ENCODE data around the gene DISC1. TPM values are rescaled to one million over a fixed set of nuclear protein-coding genes. Genes with fewer than 3 reads are reported as not detected.

DISC1 gene
- total and polyA plus RNA-seq, 2 donors (not counting 1 experiment from before 2014, with no cell fraction given), result 2.0 to 4.3 TPM

DNA sequence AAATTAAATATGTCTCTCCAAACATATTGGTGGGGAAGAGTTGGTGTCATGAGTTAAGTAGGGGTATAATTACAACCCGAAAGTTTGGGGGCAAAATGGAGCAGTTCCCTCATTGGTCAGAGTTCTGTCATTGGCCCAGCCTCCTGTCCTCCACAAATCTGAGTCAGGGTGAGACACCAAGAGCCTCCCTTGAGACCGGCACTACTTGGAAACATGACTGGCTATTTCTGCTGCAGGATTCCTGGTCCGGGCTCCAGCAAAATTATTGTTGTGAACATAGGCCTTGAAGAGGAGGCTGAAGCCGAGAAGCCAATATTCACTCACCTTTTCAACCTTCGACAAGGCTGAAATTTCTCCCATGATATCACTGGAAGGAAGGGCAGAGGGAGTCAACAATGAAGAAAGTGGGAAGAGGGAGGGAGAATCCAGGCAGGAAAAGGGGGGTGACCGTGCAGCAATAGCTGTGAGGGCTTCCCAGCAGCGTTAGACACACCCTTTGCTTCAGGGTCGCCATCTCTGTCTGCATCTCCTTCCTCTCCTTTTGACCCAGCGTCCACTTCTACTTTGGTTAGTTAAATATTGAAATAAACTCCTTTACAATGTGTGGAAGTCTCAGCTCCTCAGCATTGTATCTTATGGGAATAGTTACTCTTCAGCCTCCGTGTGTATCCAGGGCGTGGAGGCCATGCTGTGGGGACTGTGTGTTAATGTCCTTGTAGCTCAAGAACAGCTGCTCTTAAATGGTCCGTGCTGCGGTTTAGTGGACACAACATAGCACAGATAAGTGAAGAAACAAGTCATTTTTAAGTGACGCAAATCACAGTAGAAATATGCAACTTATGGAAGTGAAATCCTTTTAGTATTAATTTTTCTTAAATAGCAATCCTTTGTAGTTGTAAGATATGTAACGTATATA, 307.4 kb downstream of the DISC1 start:
- Histone ChIP-seq H2AFZ (ENCODE audit: low read length) (no peak overlapping the region), H3K4me3 (replicated peaks in 1 of 4; ENCODE audit: control extremely low read depth in 1 of 4, insufficient read depth in 1 of 4, low read depth in 3 of 4, low read length in 4 of 4) (no peak overlapping the region), H3K27ac (ENCODE audit: insufficient read depth, low read length) (no peak overlapping the region), H4K20me1 (ENCODE audit: control insufficient read depth, extremely low read depth, insufficient read depth, low read length) (no peaks in the 10 kb centered on the region), H3K9me3 (ENCODE audit: control insufficient read depth, insufficient read depth, low read depth, low read length) (no peaks in the 10 kb centered on the region), H3K9ac (ENCODE audit: insufficient read depth, low read length) (no peak overlapping the region), H3K79me2 (ENCODE audit: control insufficient read depth, insufficient read depth, low read length) (no peaks in the 10 kb centered on the region), H3K4me1 (ENCODE audit: control insufficient read depth, extremely low read depth, insufficient read depth, low read length) (no peaks in the 10 kb centered on the region), H3K36me3 (ENCODE audit: control insufficient read depth, insufficient read depth, low read length) (no peaks in the 10 kb centered on the region), H3K4me2 (ENCODE audit: extremely low read depth, insufficient read depth, low read length) (no peak overlapping the region), H3K27me3 (ENCODE audit: control insufficient read depth, insufficient read depth, low read length) (no peaks in the 10 kb centered on the region)
- no peak for TF ChIP-seq EZH2 (IDR thresholded peaks at IDR 0.05; ENCODE audit: low read length, missing control alignments)
- TF ChIP-seq, protein P1, sequence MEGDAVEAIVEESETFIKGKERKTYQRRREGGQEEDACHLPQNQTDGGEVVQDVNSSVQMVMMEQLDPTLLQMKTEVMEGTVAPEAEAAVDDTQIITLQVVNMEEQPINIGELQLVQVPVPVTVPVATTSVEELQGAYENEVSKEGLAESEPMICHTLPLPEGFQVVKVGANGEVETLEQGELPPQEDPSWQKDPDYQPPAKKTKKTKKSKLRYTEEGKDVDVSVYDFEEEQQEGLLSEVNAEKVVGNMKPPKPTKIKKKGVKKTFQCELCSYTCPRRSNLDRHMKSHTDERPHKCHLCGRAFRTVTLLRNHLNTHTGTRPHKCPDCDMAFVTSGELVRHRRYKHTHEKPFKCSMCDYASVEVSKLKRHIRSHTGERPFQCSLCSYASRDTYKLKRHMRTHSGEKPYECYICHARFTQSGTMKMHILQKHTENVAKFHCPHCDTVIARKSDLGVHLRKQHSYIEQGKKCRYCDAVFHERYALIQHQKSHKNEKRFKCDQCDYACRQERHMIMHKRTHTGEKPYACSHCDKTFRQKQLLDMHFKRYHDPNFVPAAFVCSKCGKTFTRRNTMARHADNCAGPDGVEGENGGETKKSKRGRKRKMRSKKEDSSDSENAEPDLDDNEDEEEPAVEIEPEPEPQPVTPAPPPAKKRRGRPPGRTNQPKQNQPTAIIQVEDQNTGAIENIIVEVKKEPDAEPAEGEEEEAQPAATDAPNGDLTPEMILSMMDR (conservative IDR thresholded peaks at IDR 0.05 in 1 of 2, IDR thresholded peaks at IDR 0.05 in 1 of 2; ENCODE audit: low read depth in 1 of 2, low read length in 2 of 2), result no peak
- DNase-seq (ENCODE audit: low read depth in 2 of 2), result peak in 1 of 2 donors; percentile 36

DNA sequence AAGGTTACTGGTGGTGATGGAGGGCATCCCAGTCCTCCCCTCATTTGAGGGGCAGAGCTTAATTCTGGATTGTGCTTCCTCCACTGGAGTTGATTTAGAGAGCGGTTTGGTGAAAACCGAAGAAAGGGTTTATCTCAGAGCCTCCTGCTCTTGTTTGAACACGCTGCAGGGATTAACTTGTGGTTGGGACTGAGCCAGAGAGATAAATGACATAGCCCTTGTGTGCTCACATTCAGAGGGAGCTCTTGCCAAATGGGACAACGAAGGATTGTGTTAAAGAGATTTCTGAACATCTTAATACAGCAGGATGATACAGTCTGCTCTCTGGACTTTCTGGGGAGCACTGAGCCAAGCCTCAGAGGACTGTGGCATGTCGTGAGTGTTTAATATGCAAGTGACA, 308.2 kb downstream of the DISC1 start:
- no peaks in the 10 kb centered on the region for H3K9me3 ChIP-seq (ENCODE audit: control insufficient read depth, insufficient read depth, low read depth, low read length)
- no peaks in the 10 kb centered on the region for H4K20me1 ChIP-seq (ENCODE audit: control insufficient read depth, extremely low read depth, insufficient read depth, low read length)
- no peak overlapping the region for H3K9ac ChIP-seq (ENCODE audit: insufficient read depth, low read length)
- H3K27ac ChIP-seq (ENCODE audit: insufficient read depth, low read length), result no peak overlapping the region
- H3K4me2 ChIP-seq (ENCODE audit: extremely low read depth, insufficient read depth, low read length), result no peak overlapping the region
- DNase-seq (ENCODE audit: low read depth in 2 of 2), result peak; percentile 48 to 64
- H3K4me1 ChIP-seq (ENCODE audit: control insufficient read depth, extremely low read depth, insufficient read depth, low read length), result no peaks in the 10 kb centered on the region
- no peaks in the 10 kb centered on the region for H3K27me3 ChIP-seq (ENCODE audit: control insufficient read depth, insufficient read depth, low read length)
- TF ChIP-seq, protein P1 (conservative IDR thresholded peaks at IDR 0.05 in 1 of 2, IDR thresholded peaks at IDR 0.05 in 1 of 2; ENCODE audit: low read depth in 1 of 2, low read length in 2 of 2), result no peak
- no peak for TF ChIP-seq EZH2 (IDR thresholded peaks at IDR 0.05; ENCODE audit: low read length, missing control alignments)
- H3K79me2 ChIP-seq (ENCODE audit: control insufficient read depth, insufficient read depth, low read length), result no peaks in the 10 kb centered on the region
- H3K4me3 ChIP-seq (replicated peaks in 1 of 4; ENCODE audit: control extremely low read depth in 1 of 4, insufficient read depth in 1 of 4, low read depth in 3 of 4, low read length in 4 of 4), result no peak overlapping the region
- H3K36me3 ChIP-seq (ENCODE audit: control insufficient read depth, insufficient read depth, low read length), result no peaks in the 10 kb centered on the region
- no peak overlapping the region for H2AFZ ChIP-seq (ENCODE audit: low read length)

DNA sequence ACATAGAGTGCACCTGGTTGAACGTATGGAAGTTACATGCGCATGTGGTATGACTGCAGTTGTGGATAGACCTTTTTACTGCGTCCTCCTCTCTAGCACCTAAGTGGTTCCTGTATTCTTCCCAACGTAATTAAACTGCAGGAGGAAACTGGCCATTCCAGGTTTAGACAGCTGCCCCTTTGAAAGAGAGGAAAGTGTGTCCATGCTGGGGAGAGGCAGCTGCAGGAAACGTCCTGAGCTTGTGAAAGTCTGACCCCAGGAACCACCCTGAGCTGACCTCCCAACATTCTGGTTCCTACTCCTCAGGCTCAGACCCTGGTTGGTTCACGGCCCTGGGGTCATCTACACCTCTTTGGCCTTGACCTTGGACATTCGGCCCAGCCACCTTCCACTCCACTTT, 309.3 kb downstream of the DISC1 start:
- no peaks in the 10 kb centered on the region for H3K36me3 ChIP-seq (ENCODE audit: control insufficient read depth, insufficient read depth, low read length)
- no peaks in the 10 kb centered on the region for H4K20me1 ChIP-seq (ENCODE audit: control insufficient read depth, extremely low read depth, insufficient read depth, low read length)
- H2AFZ ChIP-seq (ENCODE audit: low read length), result no peak overlapping the region
- H3K9me3 ChIP-seq (ENCODE audit: control insufficient read depth, insufficient read depth, low read depth, low read length), result no peaks in the 10 kb centered on the region
- no peak overlapping the region for H3K27ac ChIP-seq (ENCODE audit: insufficient read depth, low read length)
- no peak for TF ChIP-seq EZH2 (IDR thresholded peaks at IDR 0.05; ENCODE audit: low read length, missing control alignments)
- TF ChIP-seq, protein P1 (conservative IDR thresholded peaks at IDR 0.05 in 1 of 2, IDR thresholded peaks at IDR 0.05 in 1 of 2; ENCODE audit: low read depth in 1 of 2, low read length in 2 of 2), result no peak
- DNase-seq (ENCODE audit: low read depth in 2 of 2), result no peak
- H3K27me3 ChIP-seq (ENCODE audit: control insufficient read depth, insufficient read depth, low read length), result no peaks in the 10 kb centered on the region
- H3K4me3 ChIP-seq (replicated peaks in 1 of 4; ENCODE audit: control extremely low read depth in 1 of 4, insufficient read depth in 1 of 4, low read depth in 3 of 4, low read length in 4 of 4), result no peak overlapping the region
- no peak overlapping the region for H3K4me2 ChIP-seq (ENCODE audit: extremely low read depth, insufficient read depth, low read length)
- H3K9ac ChIP-seq (ENCODE audit: insufficient read depth, low read length), result no peak overlapping the region
- H3K79me2 ChIP-seq (ENCODE audit: control insufficient read depth, insufficient read depth, low read length), result no peaks in the 10 kb centered on the region
- no peaks in the 10 kb centered on the region for H3K4me1 ChIP-seq (ENCODE audit: control insufficient read depth, extremely low read depth, insufficient read depth, low read length)

Measured in fibroblast of lung (primary cell).